CD4-positive, alpha-beta T cell treated with Interleukin-17A for 1 hour (primary cell): ENCODE data around the gene MSMO1.
A peak's percentile ranks its signal among the peaks of the same experiment; 100 is the strongest.
"Not testable (repeated sequence)": the region's sequence is repeated elsewhere in the genome, so short reads cannot be mapped to it uniquely, and the experiment has no call there.

Experiments
- DNase-seq: peaks from one replicate; pipeline ENCODE4 v3.0.0-alpha.2; 2020

MSMO1 gene

GRCh38 chr4:165327211-165328100, at the start of gene MSMO1:
Gene MSMO1, plus strand, starts transcription at chr4:165327669. Its CDS starts 5,702 bp downstream, at chr4:165333371.
- DNase-seq: peak; percentile 98

- not testable (repeated sequence) for DNase-seq
These were observed 47.9 kb upstream of the MSMO1 start for GRCh38 chr4:165279531-165279930.

DNA sequence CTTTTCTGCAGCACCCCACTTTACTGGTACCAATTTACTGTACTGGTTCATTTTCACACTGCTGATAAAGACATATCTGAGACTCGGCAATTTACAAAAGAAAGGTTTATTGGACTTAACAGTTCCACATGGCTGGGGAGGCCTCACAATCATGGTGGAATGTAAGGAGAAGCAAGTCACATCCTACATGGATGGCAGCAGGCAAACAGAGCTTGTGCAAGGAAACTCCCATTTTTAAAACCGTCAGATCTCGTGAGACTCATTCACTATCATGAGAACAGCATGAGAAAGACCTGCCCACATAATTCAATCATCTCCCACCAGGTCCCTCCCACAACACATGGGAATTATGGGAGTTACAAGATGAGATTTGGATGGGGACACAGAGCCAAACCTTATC, 42.8 kb upstream of the MSMO1 start:
- not testable (repeated sequence) for DNase-seq

DNA sequence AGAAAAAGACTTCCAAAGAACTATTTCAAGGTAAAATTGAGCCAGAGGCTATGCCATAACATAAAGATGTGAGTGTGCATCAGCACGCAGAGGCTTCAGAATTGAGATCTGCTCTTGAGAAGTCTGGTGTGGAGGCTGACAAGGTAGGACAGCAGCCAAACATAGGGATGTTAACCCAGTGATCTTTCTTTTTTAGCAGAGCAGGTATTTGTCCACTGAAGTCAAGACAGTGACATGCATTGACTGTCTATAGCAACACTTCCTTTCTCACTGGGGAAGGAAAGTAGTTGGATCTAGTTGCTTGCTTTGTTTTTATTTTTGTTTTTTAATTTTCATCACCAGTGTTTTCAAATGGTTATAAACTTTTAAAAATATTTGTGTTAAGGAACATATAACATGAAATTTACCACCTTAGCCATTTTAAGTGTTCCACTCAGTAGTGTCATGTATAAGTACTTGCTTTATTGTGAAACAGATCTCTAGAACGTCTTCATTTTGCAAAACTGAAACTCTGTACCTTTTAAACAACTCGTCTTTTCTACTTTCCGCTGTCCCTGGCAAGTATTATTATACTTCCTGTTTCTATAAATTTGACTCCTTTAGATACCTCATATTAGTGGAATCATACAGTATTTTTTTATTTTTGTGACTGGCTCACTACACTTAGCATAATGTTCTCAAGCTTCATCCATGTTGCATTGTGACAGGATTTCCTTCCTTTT, 40.7 kb upstream of the MSMO1 start:
- not testable (repeated sequence) for DNase-seq

DNA sequence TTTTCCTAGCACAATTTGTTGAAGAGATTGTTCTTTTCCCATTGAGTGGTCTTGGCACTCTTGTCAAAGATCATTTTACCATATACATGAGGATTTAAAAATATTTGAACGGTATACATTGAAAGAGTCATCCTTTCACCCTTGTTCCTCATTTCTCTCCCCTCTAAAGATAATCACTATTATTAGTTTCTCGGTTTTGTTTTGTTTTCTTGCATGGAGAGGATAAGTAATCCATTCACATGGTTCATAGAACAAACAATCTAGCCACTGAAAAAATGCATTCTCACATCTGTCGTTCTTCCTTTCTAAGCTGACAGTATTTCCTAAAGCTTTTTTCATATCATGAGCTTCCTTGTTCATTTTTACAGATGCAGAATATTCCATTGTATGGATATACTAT, 39.2 kb upstream of the MSMO1 start:
- no peak for DNase-seq

GRCh38 chr4:165288639-165289422, 38.6 kb upstream of the MSMO1 start:
- no peak for DNase-seq

DNA sequence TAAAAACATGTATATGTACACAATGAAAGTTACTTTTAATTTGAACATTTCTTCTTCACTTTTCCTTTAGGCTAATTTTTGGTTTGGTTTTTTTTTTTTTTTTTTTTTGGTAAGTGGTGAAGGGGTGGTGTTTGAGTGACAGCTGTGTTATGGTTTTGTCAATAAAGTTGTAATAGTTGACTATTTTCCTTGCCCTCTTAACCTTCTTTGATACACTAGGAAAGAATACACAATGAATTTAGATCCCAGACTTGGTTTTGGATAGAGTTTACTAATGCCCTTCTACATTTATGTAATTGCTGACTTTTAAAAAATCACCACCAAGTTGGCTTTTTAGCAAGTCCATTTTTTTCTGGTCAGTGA, 38.1 kb upstream of the MSMO1 start:
- DNase-seq: no peak

GRCh38 chr4:165293061-165293460, 34.4 kb upstream of the MSMO1 start:
- no peak for DNase-seq

DNA sequence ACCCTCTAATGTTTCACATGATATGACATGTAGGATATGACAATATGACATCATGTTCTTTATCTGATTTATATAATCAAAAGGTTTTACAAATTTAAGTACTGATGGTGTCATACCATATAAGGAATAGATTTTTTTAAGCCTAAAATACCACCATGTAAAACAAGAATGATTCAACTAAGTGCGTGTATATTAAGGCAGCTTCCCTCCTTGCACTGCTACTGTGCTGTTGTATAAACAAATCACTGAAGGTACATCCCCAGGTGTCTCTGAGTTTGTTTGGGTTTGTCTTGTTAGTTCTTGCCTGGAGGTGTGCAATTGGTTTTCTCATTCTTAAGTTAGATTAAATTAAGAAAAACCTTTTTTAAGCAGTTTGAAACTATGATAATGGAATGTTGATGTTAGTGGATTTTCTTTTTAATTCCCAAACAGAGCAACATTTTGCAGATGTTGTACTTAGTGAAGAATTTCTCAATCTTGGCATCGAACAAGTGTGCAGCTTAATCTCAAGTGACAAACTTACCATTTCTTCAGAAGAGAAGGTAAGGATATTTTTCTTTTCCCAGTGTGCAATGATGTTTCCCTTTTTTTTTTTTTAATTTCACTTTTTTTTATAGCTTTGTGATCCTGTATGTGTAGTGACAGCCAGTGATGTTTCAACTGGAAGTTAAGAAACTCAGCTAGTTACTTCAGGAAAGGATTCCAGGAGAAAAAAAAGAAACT, 33.4 kb upstream of the MSMO1 start:
- DNase-seq: no peak

GRCh38 chr4:165294907-165295306, 32.6 kb upstream of the MSMO1 start:
- peak; percentile 28 for DNase-seq

DNA sequence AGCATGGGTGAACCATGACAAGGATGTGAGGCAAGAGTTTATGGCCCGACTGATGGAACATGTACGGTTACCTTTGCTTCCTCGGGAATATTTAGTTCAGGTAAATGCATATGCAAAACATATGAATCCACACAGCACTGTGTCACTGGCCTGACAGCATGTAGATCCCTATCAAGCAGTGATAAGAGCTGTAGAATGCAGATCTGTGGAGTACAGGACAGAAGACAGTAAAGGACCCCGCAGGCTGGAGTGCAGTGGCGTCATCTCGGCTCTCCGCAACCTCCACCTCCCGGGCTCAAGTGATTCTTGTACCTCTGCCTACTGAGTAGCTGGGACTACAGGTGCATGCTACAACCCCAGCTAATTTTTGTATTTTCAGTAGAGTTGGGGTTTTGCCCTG, 29.8 kb upstream of the MSMO1 start:
- no peak for DNase-seq

DNA sequence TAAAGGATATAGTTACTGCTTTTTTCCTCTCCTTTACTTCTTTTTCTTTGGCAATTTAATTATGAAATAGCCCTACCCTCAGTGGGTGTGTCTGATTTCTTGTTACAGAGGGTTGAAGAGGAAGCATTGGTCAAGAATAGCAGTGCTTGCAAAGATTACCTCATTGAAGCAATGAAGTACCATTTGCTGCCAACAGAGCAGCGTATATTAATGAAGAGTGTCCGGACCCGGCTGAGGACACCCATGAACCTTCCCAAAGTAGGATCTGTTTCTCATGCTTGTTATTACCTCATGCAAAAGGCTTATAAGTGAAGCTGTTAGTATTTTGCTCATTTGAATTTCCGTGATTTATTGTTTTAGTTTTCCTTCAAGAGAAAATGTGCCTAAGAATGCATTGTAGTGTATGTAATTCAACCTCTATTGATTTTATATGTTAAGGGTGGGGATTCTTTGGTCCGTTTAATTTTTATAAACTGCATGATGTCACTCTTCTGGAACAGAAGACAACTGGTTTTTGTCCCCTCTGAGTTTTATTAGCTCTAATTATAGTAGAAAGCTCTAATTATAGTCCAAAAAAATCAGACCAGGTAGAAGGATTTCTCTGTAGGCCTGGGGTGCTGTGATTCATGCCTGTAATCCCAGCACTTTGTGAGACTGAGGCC, 27.9 kb upstream of the MSMO1 start:
- DNase-seq: no peak

- peak; percentile 18 for DNase-seq
These were observed 25.6 kb upstream of the MSMO1 start for GRCh38 chr4:165301833-165302232.

DNA sequence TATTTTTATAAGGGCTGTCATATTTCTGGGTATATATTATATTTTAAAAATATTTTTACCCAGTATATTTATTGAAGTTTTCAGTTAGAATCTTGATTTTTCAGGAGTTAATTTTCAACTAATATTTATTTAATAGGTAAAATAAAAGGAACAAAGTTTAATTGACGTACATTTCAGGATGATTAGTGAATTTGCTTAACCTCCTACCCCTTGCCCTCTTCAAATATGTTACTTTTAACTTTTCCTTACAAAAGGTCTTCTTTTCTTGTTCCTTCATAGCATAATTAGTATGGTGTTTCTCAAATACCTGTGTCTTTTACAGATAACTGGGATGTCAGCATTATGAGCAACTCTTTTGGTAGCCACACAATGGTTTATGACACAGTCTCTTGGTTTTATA, 24.8 kb upstream of the MSMO1 start:
- DNase-seq: no peak

- DNase-seq: no peak
These were observed 19.3 kb upstream of the MSMO1 start for GRCh38 chr4:165308166-165308565.

GRCh38 chr4:165308606-165309005, 18.9 kb upstream of the MSMO1 start:
- no peak for DNase-seq

DNA sequence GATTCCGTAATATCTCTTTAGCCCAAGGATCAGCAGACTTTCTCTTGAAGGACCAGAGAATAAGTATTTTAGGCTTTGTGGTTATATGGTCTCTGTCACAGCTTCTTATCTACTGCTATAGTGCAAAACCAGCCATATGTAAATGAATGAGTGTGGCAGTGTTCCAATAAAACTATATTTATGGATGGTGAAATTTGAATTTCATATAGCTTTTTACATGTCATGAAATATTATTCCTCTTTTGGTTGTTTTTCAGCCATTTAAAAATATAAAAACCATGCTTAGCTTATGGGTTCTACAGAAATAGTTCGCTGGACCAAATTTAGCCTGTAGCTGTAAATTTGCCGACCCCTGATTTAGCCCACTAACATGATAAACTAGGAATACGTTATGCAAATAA, 18.0 kb upstream of the MSMO1 start:
- DNase-seq: no peak

GRCh38 chr4:165312506-165312905, 15.0 kb upstream of the MSMO1 start:
- no peak for DNase-seq

DNA sequence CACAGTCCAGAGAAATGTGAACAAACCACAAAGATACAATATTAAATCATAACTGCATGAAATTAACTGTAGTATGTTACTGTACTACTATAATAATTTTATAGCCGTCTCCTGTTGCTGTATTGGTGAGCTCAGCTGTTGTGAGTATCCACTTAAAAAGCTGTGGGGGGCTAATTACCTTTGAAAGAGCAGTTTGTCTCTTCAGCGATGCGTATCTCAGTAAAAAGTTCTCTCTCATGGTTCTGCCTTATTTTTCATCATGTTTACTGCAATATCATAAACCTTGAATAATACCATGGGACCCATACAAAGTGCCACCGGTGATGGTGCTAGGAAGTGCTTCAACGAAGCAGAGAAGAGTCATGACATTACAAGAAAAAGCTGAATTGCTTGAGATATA, 8.4 kb upstream of the MSMO1 start:
- no peak for DNase-seq

- no peak for DNase-seq
These were observed 8.0 kb upstream of the MSMO1 start for GRCh38 chr4:165319509-165319908.

DNA sequence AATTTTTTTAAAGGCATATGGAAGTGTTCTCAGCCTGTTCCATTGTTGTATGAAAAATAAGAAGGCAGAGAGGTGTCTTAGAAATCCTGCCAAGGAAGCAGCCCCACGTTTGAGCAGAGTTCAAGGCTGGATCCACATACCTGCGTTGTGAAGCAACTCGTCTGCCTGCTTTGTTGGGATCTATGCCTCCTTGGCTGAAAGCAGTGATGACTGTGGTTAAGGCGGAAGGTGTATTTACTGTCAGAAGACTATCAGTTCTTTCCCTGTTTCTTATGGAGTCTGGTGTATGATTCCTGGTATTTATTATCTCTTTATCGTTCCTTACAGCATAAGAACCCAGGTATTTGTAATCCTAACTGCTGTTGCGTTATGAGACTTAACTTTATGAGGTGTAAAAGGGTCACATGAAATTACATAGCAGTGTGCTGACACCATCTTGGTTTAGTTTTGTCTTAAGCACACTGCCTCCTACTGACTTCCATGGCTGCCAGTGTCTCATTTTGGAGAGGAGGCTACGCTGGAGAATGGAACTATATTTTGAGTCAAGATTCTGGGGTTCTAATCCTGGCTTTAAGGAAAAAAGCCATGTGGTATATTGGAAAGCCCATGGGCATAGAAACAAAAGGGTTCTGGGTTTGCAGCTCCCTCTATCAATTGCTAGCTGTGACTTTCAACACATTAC, 3.1 kb upstream of the MSMO1 start:
- no peak for DNase-seq

- no peak for DNase-seq
These were observed 2.6 kb upstream of the MSMO1 start for GRCh38 chr4:165324918-165325304.
